Neutrophil (primary cell): ENCODE results near the gene IQGAP2.

Experiments used
- H3K27ac ChIP-seq: fragments of 200-600 bp; sonication (generic); 2 replicates; pipeline ENCODE4 v1.5.1; 2016; ENCODE audit warnings: mild to moderate bottlenecking, moderate library complexity
- H3K27me3 ChIP-seq: fragments of 200-600 bp; sonication (generic); 2 replicates; pipeline ENCODE4 v1.6.0; 2016; ENCODE audit warnings: mild to moderate bottlenecking
- H3K36me3 ChIP-seq: fragments of 200-600 bp; sonication (generic); 2 replicates; pipeline ENCODE4 v1.5.1; 2017
- H3K4me1 ChIP-seq, 2 experiments: fragments of 200-600 bp in 1 of 2; sonication (generic) in 1 of 2; 1 replicate in 1 of 2; 2 replicates in 1 of 2; pipeline versions ENCODE4 v1.5.1 to v1.6.1; 2013 to 2016; ENCODE audit warnings: low read depth in 1 of 2, low read length in 1 of 2, mild to moderate bottlenecking in 1 of 2, moderate library complexity in 1 of 2; ENCODE audit not compliant: control insufficient read depth in 1 of 2, insufficient read depth in 1 of 2
- H3K4me3 ChIP-seq, 2 experiments: fragments of 200-600 bp in 1 of 2; sonication (generic) in 1 of 2; 1 replicate in 1 of 2; 2 replicates in 1 of 2; pipeline ENCODE4 v1.5.1; 2013 to 2016; ENCODE audit warnings: low read depth in 1 of 2, low read length in 1 of 2, mild to moderate bottlenecking in 1 of 2, moderate library complexity in 1 of 2
- H3K9me3 ChIP-seq: fragments of 200-600 bp; sonication (generic); 2 replicates; pipeline ENCODE4 v1.5.1; 2016
- TF ChIP-seq, protein P1 (sequence below): fragments of 200-600 bp; sonication (generic); IDR thresholded peaks from 2 replicates; pipeline ENCODE4 v1.5.1; 2016; ENCODE audit warnings: antibody characterized with exemption

The IQGAP2 gene

DNA sequence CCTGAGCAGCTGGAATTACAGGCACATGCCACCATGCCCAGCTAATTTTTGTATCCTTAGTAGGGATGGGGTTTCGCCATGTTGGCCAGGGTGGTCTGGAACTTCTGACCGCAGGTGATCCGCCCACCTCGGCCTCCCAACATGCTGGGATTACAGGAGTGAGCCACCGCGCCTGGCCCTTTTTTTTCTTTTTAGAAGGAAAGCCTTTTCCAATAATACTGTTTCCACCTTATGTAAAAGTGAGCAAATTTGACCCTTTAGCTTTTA, 289.1 kb downstream of the IQGAP2 start:
- Histone ChIP-seq H3K4me3 (no peak overlapping the region), H3K4me1 (peaks cover 6 to 7% of the 10 kb centered on the region in 2 experiments), H3K27me3 (no peaks in the 10 kb centered on the region), H3K9me3 (no peaks in the 10 kb centered on the region), H3K27ac (no peak overlapping the region), H3K36me3 (peaks cover 81% of the 10 kb centered on the region)
- TF ChIP-seq, protein P1, sequence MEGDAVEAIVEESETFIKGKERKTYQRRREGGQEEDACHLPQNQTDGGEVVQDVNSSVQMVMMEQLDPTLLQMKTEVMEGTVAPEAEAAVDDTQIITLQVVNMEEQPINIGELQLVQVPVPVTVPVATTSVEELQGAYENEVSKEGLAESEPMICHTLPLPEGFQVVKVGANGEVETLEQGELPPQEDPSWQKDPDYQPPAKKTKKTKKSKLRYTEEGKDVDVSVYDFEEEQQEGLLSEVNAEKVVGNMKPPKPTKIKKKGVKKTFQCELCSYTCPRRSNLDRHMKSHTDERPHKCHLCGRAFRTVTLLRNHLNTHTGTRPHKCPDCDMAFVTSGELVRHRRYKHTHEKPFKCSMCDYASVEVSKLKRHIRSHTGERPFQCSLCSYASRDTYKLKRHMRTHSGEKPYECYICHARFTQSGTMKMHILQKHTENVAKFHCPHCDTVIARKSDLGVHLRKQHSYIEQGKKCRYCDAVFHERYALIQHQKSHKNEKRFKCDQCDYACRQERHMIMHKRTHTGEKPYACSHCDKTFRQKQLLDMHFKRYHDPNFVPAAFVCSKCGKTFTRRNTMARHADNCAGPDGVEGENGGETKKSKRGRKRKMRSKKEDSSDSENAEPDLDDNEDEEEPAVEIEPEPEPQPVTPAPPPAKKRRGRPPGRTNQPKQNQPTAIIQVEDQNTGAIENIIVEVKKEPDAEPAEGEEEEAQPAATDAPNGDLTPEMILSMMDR, result no peak

DNA sequence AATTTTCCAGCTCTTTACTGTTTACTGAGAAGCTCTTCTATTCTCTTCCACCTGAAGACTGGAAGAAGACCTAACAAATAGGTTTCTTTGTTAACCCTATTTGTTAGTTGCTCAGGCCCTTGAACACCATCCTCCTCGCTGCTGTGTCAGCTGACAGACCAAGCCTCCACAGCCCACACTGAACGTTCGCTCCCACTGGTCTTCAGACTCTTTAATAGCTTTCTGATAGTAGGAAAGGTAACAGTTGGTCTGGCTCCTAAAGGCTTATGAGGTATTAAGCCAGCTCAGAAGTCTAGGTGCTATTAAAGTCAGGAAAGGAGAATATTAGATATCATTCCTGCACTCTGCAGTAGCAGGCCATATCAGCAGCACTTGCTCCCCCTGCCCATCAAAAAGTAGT, 289.6 kb downstream of the IQGAP2 start:
- Histone ChIP-seq H3K36me3 (peaks cover 78% of the 10 kb centered on the region), H3K4me1 (peaks cover 6 to 7% of the 10 kb centered on the region in 2 experiments), H3K27me3 (no peaks in the 10 kb centered on the region), H3K4me3 (no peak overlapping the region), H3K9me3 (no peaks in the 10 kb centered on the region), H3K27ac (no peak overlapping the region)
- TF ChIP-seq, protein P1, result no peak

DNA sequence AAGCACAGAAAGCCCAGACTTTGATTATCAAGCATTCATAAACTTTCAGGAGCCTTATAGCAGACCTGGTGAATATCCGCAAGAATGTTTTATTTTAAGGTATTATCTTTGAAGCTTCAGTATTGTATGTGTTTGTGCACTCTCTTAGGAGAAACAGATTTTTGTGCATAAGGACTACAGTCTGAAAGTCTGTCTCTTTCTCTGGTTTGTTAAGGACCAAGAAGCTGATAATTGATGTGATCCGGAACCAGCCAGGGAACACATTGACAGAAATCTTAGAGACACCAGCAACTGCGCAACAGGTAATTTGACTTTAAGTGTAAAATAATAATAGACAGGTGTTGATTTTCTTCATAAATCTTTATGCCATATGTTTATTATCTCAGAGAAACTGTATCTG, 290.1 kb downstream of the IQGAP2 start:
- H3K27ac ChIP-seq, result no peak overlapping the region
- no peaks in the 10 kb centered on the region for H3K9me3 ChIP-seq
- H3K4me3 ChIP-seq, result no peak overlapping the region
- peaks cover 78% of the 10 kb centered on the region for H3K36me3 ChIP-seq
- TF ChIP-seq, protein P1, result no peak
- H3K27me3 ChIP-seq, result no peaks in the 10 kb centered on the region
- peaks cover 6 to 7% of the 10 kb centered on the region in 2 experiments for H3K4me1 ChIP-seq

DNA sequence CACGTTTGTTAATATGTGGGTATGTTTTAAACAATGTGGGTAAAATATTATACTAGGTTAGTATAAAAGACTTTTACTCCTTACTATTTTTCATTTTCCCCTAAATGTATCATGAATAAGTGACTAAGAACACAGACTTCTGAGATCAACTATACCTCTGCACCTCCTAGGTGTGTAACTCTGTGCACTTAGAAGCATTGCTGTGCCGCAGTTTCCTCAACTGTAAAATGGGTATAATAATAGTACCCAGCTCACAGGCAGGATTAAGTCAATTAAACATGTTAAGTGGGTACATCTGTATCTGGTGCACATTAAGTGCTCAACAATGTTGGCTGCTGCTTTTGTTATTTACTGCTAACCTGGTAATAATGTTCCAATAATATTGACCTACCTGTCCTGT, 291.2 kb downstream of the IQGAP2 start:
- Histone ChIP-seq H3K27me3 (no peaks in the 10 kb centered on the region), H3K4me1 (peaks cover 6 to 7% of the 10 kb centered on the region in 2 experiments), H3K36me3 (peaks cover 79% of the 10 kb centered on the region), H3K27ac (no peak overlapping the region), H3K4me3 (no peak overlapping the region), H3K9me3 (no peaks in the 10 kb centered on the region)
- TF ChIP-seq, protein P1, result no peak

DNA sequence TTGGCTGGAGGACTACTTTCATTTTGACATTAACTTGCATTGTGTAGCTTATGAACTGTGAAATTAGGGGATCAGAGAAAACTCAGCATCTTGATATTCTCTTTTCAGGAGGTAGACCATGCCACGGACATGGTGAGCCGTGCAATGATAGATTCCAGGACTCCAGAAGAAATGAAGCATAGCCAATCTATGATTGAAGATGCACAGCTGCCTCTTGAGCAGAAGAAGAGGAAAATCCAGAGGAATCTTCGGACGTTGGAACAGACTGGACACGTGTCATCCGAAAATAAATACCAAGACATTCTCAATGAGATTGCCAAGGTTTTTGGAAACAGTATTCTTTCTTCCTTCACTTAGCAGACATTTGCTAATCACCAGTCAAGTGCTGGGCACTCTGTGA, 292.3 kb downstream of the IQGAP2 start:
- Histone ChIP-seq H3K36me3 (peaks cover 76% of the 10 kb centered on the region), H3K27ac (no peak overlapping the region), H3K9me3 (no peaks in the 10 kb centered on the region), H3K27me3 (no peaks in the 10 kb centered on the region), H3K4me1 (peaks cover 6 to 7% of the 10 kb centered on the region in 2 experiments), H3K4me3 (no peak overlapping the region)
- TF ChIP-seq, protein P1, result no peak

DNA sequence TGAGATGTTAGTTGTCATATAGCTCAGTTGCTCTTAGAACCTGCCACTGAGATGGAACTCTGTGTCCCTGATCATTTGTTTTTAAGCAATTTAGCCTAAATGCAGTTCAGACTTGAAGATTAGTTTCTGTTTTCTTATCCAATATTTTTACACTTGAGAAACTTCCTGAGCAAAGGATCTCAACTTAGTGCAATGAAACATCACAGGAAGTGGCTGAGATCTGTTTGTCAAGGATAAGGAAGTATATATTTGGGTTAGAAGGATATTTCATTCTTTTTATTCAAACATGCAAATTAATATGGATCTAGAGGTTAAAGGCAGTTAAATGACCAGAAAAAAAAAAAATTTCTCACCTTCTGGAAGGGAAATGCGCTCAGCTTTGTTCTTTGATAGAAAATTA, 293.2 kb downstream of the IQGAP2 start:
- TF ChIP-seq, protein P1, result no peak
- peaks cover 79% of the 10 kb centered on the region for H3K36me3 ChIP-seq
- no peaks in the 10 kb centered on the region for H3K27me3 ChIP-seq
- H3K9me3 ChIP-seq, result no peaks in the 10 kb centered on the region
- peaks cover 6 to 7% of the 10 kb centered on the region in 2 experiments for H3K4me1 ChIP-seq
- peak overlapping the region; percentile 41 for H3K27ac ChIP-seq
- no peak overlapping the region for H3K4me3 ChIP-seq
